PFSK-1 (cell line): ENCODE measurements around the gene GSK3B.

Experiments
- POLR2AphosphoS5 ChIP-seq: IDR thresholded peaks from 2 replicates; pipeline ENCODE4 v1.6.1; 2012; ENCODE audit warnings: low read depth, mild to moderate bottlenecking, control low read depth, low read length, moderate library complexity
- SIN3A ChIP-seq: IDR thresholded peaks from 2 replicates; pipeline ENCODE4 v1.6.1; 2012; ENCODE audit warnings: mild to moderate bottlenecking, low read length, moderate library complexity, borderline replicate concordance; ENCODE audit not compliant: insufficient read depth
- TAF1 ChIP-seq: IDR thresholded peaks from 2 replicates; pipeline ENCODE4 v1.6.1; 2012; ENCODE audit warnings: low read length, control low read depth, borderline replicate concordance; ENCODE audit not compliant: insufficient read depth
- TF ChIP-seq, protein P1 (sequence below), 2 experiments: IDR thresholded peaks; 2 replicates each; pipeline versions ENCODE4 v1.6.1 to v1.8.0; 2011 to 2012; ENCODE audit warnings: low read depth in 2 of 2, low read length in 2 of 2, control low read depth in 1 of 2, inconsistent platforms in 1 of 2, mild to moderate bottlenecking in 1 of 2, moderate library complexity in 1 of 2; ENCODE audit not compliant: insufficient read depth in 1 of 2

DNA sequence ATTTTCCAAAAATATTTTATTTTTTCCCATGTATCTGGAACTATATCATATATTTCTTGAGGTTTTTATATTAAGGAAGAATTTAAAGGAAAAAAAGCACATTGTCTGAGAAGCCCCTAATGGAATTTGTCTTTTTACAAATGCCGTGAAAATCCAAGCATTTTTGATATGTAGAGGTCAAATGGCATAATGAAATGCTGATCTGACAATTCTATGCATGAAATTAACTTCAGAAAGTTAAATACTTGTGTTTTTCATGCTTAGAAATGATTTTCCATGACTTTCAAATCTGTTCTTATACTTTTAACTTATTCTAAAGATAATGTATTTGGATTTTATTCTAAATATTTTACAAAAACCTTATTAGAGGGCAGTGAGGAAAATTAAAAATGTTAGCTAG is 193.1 kb downstream of the GSK3B start:
- no peak for TF ChIP-seq POLR2AphosphoS5
- TF ChIP-seq SIN3A: no peak
- TF ChIP-seq, protein P1, sequence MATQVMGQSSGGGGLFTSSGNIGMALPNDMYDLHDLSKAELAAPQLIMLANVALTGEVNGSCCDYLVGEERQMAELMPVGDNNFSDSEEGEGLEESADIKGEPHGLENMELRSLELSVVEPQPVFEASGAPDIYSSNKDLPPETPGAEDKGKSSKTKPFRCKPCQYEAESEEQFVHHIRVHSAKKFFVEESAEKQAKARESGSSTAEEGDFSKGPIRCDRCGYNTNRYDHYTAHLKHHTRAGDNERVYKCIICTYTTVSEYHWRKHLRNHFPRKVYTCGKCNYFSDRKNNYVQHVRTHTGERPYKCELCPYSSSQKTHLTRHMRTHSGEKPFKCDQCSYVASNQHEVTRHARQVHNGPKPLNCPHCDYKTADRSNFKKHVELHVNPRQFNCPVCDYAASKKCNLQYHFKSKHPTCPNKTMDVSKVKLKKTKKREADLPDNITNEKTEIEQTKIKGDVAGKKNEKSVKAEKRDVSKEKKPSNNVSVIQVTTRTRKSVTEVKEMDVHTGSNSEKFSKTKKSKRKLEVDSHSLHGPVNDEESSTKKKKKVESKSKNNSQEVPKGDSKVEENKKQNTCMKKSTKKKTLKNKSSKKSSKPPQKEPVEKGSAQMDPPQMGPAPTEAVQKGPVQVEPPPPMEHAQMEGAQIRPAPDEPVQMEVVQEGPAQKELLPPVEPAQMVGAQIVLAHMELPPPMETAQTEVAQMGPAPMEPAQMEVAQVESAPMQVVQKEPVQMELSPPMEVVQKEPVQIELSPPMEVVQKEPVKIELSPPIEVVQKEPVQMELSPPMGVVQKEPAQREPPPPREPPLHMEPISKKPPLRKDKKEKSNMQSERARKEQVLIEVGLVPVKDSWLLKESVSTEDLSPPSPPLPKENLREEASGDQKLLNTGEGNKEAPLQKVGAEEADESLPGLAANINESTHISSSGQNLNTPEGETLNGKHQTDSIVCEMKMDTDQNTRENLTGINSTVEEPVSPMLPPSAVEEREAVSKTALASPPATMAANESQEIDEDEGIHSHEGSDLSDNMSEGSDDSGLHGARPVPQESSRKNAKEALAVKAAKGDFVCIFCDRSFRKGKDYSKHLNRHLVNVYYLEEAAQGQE (IDR thresholded peaks at IDR 0.05; ENCODE audit: insufficient read depth in 1 of 2, low read depth in 2 of 2, low read length in 2 of 2): no peak
- no peak for TF ChIP-seq TAF1
